ENCODE measurements around the gene TSSK6.

The TSSK6 gene

DNA sequence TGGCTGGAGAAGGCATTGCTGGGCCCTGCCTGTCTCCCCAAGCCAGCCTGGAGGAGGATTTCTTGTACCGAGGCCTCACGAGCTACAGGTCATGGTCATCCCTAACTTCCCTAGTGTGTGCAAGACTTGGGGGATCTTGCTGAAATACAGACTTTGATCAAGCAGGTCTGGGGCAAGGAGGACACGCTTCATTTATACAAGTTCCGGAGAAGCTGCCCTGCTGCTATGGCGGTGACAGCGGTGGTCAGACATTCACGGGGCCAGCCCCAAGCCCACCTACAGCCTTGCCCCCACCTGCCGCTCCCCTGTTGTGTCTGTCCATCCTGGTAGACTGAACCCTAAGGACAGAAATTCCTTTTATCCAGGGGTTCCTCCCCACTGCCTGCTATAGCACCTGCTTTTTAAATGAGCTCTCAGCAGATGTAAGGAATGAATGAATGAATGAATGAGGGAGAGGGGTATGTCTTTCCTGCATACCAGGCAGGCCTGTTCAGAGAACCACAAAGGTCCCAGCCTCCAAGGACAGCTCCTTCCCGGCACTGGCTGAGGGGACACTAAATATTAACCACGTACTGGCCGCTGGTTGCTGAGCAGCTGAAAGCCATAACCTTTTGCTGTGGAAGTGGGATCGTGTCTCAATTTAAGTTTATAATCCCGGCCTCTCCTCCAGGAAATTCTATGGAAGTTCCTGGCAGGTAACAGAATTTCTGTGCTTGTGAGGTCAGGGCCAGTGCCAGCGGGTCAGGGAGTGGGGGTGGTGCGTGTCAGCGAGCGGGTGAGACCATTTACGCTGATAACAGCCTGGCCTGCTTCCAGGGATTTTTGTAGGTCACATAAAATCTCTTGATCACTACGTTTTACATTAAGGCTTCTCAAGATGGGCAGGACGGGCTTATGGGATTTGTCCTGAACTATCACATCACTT is 27.1 kb downstream of the TSSK6 start:
- no peak overlapping the region; a peak in 1 of 20 replicates for H3K4me3 ChIP-seq

DNA sequence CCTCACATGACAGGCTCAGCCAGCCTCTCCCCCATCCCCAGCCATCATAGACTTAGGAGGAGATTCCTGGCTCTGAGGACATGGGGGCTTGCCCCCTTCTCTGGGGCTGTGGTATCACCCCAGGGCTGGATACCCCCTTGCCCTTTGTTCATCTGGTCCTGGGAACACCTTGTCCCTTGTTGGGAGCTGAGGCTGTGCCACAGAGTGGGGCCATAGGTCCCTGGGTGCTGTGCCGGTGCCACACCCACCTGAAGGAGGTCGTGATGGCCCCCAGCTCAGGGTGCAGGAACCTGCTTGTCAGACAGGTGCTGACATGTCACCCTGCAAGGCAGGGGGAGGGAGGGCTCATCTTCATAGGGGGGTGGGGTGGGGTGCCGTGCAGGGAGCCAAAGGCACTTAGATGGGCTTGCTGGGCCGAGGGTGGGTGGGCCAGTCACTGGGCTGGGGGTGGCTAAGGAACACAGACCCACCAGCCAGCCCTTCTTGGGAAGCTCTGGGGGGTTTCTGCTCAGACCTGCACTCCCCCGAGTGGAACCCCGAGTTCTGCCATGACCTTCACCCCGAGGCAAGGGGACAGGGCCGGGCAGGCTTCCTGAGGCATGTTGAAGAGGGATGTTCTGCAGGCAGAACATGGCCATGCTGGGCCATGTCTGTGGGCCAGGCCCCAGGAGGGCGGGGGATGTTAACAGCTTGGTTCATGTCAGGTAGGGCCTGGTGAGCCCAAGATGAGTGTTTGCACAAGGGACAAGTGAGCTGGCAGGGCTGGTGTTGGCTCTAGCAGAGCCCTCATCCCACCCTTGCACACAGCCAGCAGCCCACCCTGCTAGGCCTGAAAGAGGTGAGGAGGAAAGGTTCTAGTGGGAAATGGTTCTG is 28.0 kb downstream of the TSSK6 start:
- Histone ChIP-seq H3K9me3 (replicated peaks in 1 of 11) (no peaks in the 10 kb centered on the region), H3K36me3 (peaks cover 36 to 62% (median 51%) of the 10 kb centered on the region in 11 experiments), H3K27ac (peak overlapping the region in 10 of 11 experiments; percentile 8 to 89 (median 79); a peak in 17 of 22 replicates), H3K4me3 (no peak overlapping the region), H3K4me1 (peaks cover 71 to 88% (median 81%) of the 10 kb centered on the region in 10 experiments), H3K27me3 (no peaks in the 10 kb centered on the region), H4K20me1 (peaks cover 71 to 100% (median 93%) of the 10 kb centered on the region in 11 experiments; a peak in 21 of 22 replicates), H3K9ac (peak overlapping the region; percentile 27 to 75 (median 67); a peak in 17 of 22 replicates), H3K4me2 (peak overlapping the region; percentile 68 to 97 (median 87))
- no peak for TF ChIP-seq Cebpa-rat (IDR thresholded peaks at IDR 0.05)

More for the DNA sequence above, 27.1 kb downstream of the TSSK6 start:
- H3K9ac ChIP-seq, result peak overlapping the region; percentile 56 to 75 (median 67); a peak in 21 of 22 replicates
- H3K4me2 ChIP-seq, result peak overlapping the region; percentile 68 to 93 (median 79)
- no peak for TF ChIP-seq Cebpa-rat (IDR thresholded peaks at IDR 0.05)
- peaks cover 70 to 100% (median 92%) of the 10 kb centered on the region in 11 experiments; a peak in 21 of 22 replicates for H4K20me1 ChIP-seq
- H3K4me1 ChIP-seq, result peaks cover 65 to 79% (median 74%) of the 10 kb centered on the region in 10 experiments
- peak overlapping the region; percentile 63 to 89 (median 81); a peak in 21 of 22 replicates for H3K27ac ChIP-seq
- H3K27me3 ChIP-seq, result no peaks in the 10 kb centered on the region
- no peaks in the 10 kb centered on the region for H3K9me3 ChIP-seq (replicated peaks in 1 of 11)
- peaks cover 37 to 62% (median 51%) of the 10 kb centered on the region in 11 experiments for H3K36me3 ChIP-seq

GRCh38 chr19:19486343-19487076 is 28.8 kb downstream of the TSSK6 start:
- peaks cover 32 to 62% (median 51%) of the 10 kb centered on the region in 11 experiments for H3K36me3 ChIP-seq
- H3K4me1 ChIP-seq, result peaks cover 79 to 93% (median 88%) of the 10 kb centered on the region in 10 experiments
- no peaks in the 10 kb centered on the region for H3K27me3 ChIP-seq
- no peak for TF ChIP-seq Cebpa-rat (IDR thresholded peaks at IDR 0.05)
- H3K4me3 ChIP-seq, result no peak overlapping the region
- H4K20me1 ChIP-seq, result peaks cover 71 to 100% (median 93%) of the 10 kb centered on the region in 11 experiments; a peak in 21 of 22 replicates
- peak overlapping the region in 9 of 11 experiments; percentile 19 to 72 (median 48); a peak in 16 of 22 replicates for H3K27ac ChIP-seq
- H3K9me3 ChIP-seq (replicated peaks in 1 of 11), result no peaks in the 10 kb centered on the region
- H3K9ac ChIP-seq, result peak overlapping the region in 10 of 11 experiments; percentile 19 to 62 (median 54); a peak in 17 of 22 replicates
- H3K4me2 ChIP-seq, result peak overlapping the region; percentile 67 to 97 (median 87)

- peak overlapping the region in 10 of 11 experiments; percentile 8 to 72 (median 48); a peak in 18 of 22 replicates for H3K27ac ChIP-seq
- peaks cover 32 to 62% (median 51%) of the 10 kb centered on the region in 11 experiments for H3K36me3 ChIP-seq
- TF ChIP-seq Cebpa-rat (IDR thresholded peaks at IDR 0.05), result no peak
- H3K4me2 ChIP-seq, result peak overlapping the region; percentile 67 to 97 (median 87)
- H3K9ac ChIP-seq, result peak overlapping the region in 10 of 11 experiments; percentile 19 to 62 (median 54); a peak in 14 of 22 replicates
- 0 out of 20 replicates have a peak overlapping the region, but pooled peaks of 1 of the 10 experiments have one; percentile 4 for H3K4me3 ChIP-seq
- no peaks in the 10 kb centered on the region for H3K27me3 ChIP-seq
- H4K20me1 ChIP-seq, result peaks cover 71 to 100% (median 93%) of the 10 kb centered on the region in 11 experiments; a peak in 21 of 22 replicates
- no peaks in the 10 kb centered on the region for H3K9me3 ChIP-seq (replicated peaks in 1 of 11)
- peaks cover 85 to 96% (median 93%) of the 10 kb centered on the region in 10 experiments for H3K4me1 ChIP-seq
Measured at GRCh38 chr19:19485998-19486290, 29.4 kb downstream of the TSSK6 start.

DNA sequence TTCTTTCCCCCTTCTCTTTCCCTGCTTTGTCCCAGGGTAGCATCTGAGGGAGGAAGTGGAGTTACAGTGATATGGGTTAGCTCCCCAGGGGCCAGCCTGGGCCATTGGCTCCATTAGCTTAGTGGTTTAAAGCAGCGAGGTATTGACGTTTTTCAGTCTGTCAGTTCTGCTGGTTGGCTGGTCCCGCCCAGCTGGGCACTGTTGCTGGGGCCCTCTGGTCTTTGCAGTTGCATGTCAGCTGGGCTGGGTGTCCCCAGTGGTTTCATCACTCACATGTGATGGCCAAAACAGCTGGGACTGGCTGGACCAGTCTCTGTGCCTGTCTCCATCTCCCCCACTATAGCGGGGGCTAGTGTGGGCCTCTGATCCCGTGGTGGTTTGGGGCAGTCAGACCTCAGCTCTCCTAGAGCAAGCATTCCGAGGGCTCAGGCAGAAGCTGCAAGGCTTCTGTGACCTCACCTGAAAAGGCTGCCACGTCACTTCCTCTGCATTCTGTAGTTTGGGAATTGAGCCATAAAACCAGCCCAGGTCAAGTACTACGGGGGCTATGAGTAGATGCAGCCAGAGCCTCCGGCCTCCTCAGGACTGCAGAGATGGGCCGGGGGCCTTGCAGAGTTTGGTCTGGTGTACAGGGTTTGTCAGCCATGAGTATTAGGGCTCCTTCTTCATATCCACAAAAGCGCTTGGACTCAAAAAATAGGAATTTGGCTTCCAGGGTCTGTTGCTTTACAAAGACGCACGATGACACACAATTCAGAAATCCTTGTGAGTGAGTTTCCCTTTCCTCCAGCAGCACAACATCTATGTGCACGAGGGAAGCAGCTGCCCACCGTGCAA is 30.0 kb downstream of the TSSK6 start:
- Histone ChIP-seq H3K4me2 (peak overlapping the region; percentile 67 to 97 (median 87)), H3K27ac (peak overlapping the region in 10 of 11 experiments; percentile 36 to 72 (median 48); a peak in 19 of 22 replicates), H3K36me3 (peaks cover 36 to 63% (median 52%) of the 10 kb centered on the region in 11 experiments; a peak in 21 of 22 replicates), H3K4me3 (peak overlapping the region in 5 of 10 experiments; percentile 1 to 43 (median 4); a peak in 5 of 20 replicates), H3K27me3 (no peaks in the 10 kb centered on the region), H3K9me3 (replicated peaks in 1 of 11) (no peaks in the 10 kb centered on the region), H3K4me1 (peaks cover 89 to 100% (median 96%) of the 10 kb centered on the region in 10 experiments), H4K20me1 (peaks cover 72 to 100% (median 93%) of the 10 kb centered on the region in 11 experiments; a peak in 21 of 22 replicates), H3K9ac (peak overlapping the region in 10 of 11 experiments; percentile 33 to 62 (median 53); a peak in 18 of 22 replicates)
- no peak for TF ChIP-seq Cebpa-rat (IDR thresholded peaks at IDR 0.05)

GRCh38 chr19:19482809-19483596 is 32.3 kb downstream of the TSSK6 start:
- no peak overlapping the region for H3K4me3 ChIP-seq
- peaks cover 82 to 100% (median 99%) of the 10 kb centered on the region in 11 experiments; a peak in 21 of 22 replicates for H4K20me1 ChIP-seq
- no peak for TF ChIP-seq Cebpa-rat (IDR thresholded peaks at IDR 0.05)
- H3K9me3 ChIP-seq (replicated peaks in 1 of 11), result no peaks in the 10 kb centered on the region
- 0 out of 22 replicates have a peak overlapping the region, but pooled peaks of 2 of the 11 experiments have one; percentile 17 to 29 for H3K9ac ChIP-seq
- H3K4me1 ChIP-seq, result peaks cover 65 to 100% (median 87%) of the 10 kb centered on the region in 10 experiments
- peaks cover 57 to 80% (median 72%) of the 10 kb centered on the region in 11 experiments for H3K36me3 ChIP-seq
- no peaks in the 10 kb centered on the region for H3K27me3 ChIP-seq
- peak overlapping the region in 8 of 11 experiments; percentile 4 to 93 (median 14); a peak in 10 of 22 replicates for H3K4me2 ChIP-seq
- H3K27ac ChIP-seq, result peak overlapping the region in 1 of 11 experiments; percentile 2; a peak in 1 of 22 replicates

Data from BLaER1 treated with 17β-estradiol and CSF1 and Interleukin-3, amounts not matched to agents 10 nM and 100 nM (cell line).